ENCODE data around the gene ZNF672.
"Not testable (repeated sequence)": the region's sequence is repeated elsewhere in the genome, so short reads cannot be mapped to it uniquely, and the experiment has no call there.

The ZNF672 gene

GRCh38 chr1:248837781-248838356 lies at the start of gene ZNF672:
TSS of gene ZNF672 (plus strand) at chr1:248838224. CDS start at chr1:248847275, 9,051 bp downstream.
- peak; percentile 70 to 83 (median 77) for DNase-seq (ENCODE audit: low read depth in 2 of 3, low spot score in 2 of 3)

- DNase-seq (ENCODE audit: low read depth in 2 of 3, low spot score in 2 of 3), result no peak
Measured at GRCh38 chr1:248788327-248788726, 49.7 kb upstream of the ZNF672 start.

GRCh38 chr1:248789337-248789736 lies 48.7 kb upstream of the ZNF672 start:
- not testable (repeated sequence) for DNase-seq (ENCODE audit: low read depth in 2 of 3, low spot score in 2 of 3)

- no peak for DNase-seq (ENCODE audit: low read depth in 2 of 3, low spot score in 2 of 3)
Measured at GRCh38 chr1:248790456-248790855, 47.6 kb upstream of the ZNF672 start.

GRCh38 chr1:248791010-248791409 lies 47.0 kb upstream of the ZNF672 start:
- DNase-seq (ENCODE audit: low read depth in 2 of 3, low spot score in 2 of 3), result no peak

GRCh38 chr1:248792342-248792741 lies 45.7 kb upstream of the ZNF672 start:
- DNase-seq (ENCODE audit: low read depth in 2 of 3, low spot score in 2 of 3), result no peak

GRCh38 chr1:248793592-248793991 lies 44.4 kb upstream of the ZNF672 start:
- no peak for DNase-seq (ENCODE audit: low read depth in 2 of 3, low spot score in 2 of 3)

GRCh38 chr1:248794663-248795062 lies 43.4 kb upstream of the ZNF672 start:
- DNase-seq (ENCODE audit: low read depth in 2 of 3, low spot score in 2 of 3), result not testable (repeated sequence)

- DNase-seq (ENCODE audit: low read depth in 2 of 3, low spot score in 2 of 3), result no peak
Measured at GRCh38 chr1:248798791-248799190, 39.2 kb upstream of the ZNF672 start.

GRCh38 chr1:248800459-248800858 lies 37.6 kb upstream of the ZNF672 start:
- DNase-seq (ENCODE audit: low read depth in 2 of 3, low spot score in 2 of 3), result no peak

- no peak for DNase-seq (ENCODE audit: low read depth in 2 of 3, low spot score in 2 of 3)
Measured at GRCh38 chr1:248802454-248802853, 35.6 kb upstream of the ZNF672 start.

- DNase-seq (ENCODE audit: low read depth in 2 of 3, low spot score in 2 of 3), result not testable (repeated sequence)
Measured at GRCh38 chr1:248803501-248803900, 34.5 kb upstream of the ZNF672 start.

GRCh38 chr1:248804771-248805681 lies 33.0 kb upstream of the ZNF672 start:
- no peak for DNase-seq (ENCODE audit: low read depth in 2 of 3, low spot score in 2 of 3)

GRCh38 chr1:248805876-248806275 lies 32.1 kb upstream of the ZNF672 start:
- DNase-seq (ENCODE audit: low read depth in 2 of 3, low spot score in 2 of 3), result no peak

- DNase-seq (ENCODE audit: low read depth in 2 of 3, low spot score in 2 of 3), result peak in 2 of 3 experiments; percentile 18 to 21
Measured at GRCh38 chr1:248807067-248807737, 30.8 kb upstream of the ZNF672 start.

GRCh38 chr1:248808876-248809275 lies 29.1 kb upstream of the ZNF672 start:
- no peak for DNase-seq (ENCODE audit: low read depth in 2 of 3, low spot score in 2 of 3)

GRCh38 chr1:248810000-248810726 lies 27.9 kb upstream of the ZNF672 start:
- DNase-seq (ENCODE audit: low read depth in 2 of 3, low spot score in 2 of 3), result no peak

- no peak for DNase-seq (ENCODE audit: low read depth in 2 of 3, low spot score in 2 of 3)
Measured at GRCh38 chr1:248810727-248811513, 27.1 kb upstream of the ZNF672 start.

- DNase-seq (ENCODE audit: low read depth in 2 of 3, low spot score in 2 of 3), result no peak
Measured at GRCh38 chr1:248811514-248812490, 26.2 kb upstream of the ZNF672 start.

All from activated CD8-positive, alpha-beta memory T cell treated with anti-CD3 and anti-CD28 coated beads for 48 hours (primary cell).